HG03095 (cell line): ENCODE results near the gene FGF12.
A peak's percentile ranks its signal among the peaks of the same experiment; 100 is the strongest.

Source experiments
- ATAC-seq: cut with Tn5 transposase; IDR thresholded peaks from one replicate; pipeline ENCODE4 v1.9.1; 2021; ENCODE audit warnings: moderate library complexity; ENCODE audit not compliant: unreplicated experiment

FGF12 gene

GRCh38 chr3:192514081-192514753 is 213.1 kb downstream of the FGF12 start:
- no peak for ATAC-seq

GRCh38 chr3:192505731-192506130 is 221.6 kb downstream of the FGF12 start:
- no peak for ATAC-seq

DNA sequence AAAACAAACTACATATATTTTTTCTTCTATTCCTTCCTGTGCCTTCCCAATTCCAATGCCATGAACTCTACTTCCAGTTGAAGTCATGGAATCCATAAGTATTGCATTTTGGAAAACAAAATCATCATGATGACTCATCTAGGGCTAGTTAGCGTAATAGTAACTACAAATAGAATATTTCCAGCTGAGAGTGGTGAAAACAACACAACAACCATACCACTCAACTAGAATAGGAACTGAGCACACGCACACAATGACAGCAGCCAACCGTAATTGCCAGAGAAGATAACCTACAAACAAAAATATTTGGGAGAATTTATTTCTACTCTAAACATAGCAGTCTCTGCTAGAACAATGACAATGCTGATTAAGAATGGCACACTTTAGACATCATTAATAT is 225.9 kb downstream of the FGF12 start:
- no peak for ATAC-seq

GRCh38 chr3:192496905-192497587 is 230.3 kb downstream of the FGF12 start:
- ATAC-seq, result no peak

GRCh38 chr3:192494174-192494573 is 233.2 kb downstream of the FGF12 start:
- ATAC-seq, result no peak

DNA sequence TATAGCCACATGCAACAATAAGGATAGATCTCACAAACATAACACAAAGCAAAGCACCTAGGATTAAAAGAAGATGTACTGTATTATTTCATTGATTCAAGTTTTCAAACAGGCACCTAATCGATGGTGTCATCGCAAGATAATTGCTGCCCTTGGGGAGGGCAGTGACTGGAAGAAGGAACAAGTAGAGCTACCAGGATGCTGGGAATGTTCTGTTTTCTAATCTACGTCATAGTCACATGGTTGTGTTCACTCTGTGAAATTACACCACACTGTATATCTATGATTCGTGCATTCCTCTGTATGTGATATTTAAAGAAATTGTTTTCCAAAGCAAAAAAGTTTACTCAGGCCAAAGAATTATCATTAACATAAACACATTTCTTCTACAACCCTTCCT is 236.6 kb downstream of the FGF12 start:
- ATAC-seq, result no peak

GRCh38 chr3:192489579-192489978 is 237.8 kb downstream of the FGF12 start:
- ATAC-seq, result no peak

- no peak for ATAC-seq
These were observed 240.3 kb downstream of the FGF12 start for GRCh38 chr3:192487033-192487432.

GRCh38 chr3:192482809-192483208 is 244.5 kb downstream of the FGF12 start:
- ATAC-seq, result no peak

GRCh38 chr3:192482391-192482790 is 244.9 kb downstream of the FGF12 start:
- no peak for ATAC-seq

DNA sequence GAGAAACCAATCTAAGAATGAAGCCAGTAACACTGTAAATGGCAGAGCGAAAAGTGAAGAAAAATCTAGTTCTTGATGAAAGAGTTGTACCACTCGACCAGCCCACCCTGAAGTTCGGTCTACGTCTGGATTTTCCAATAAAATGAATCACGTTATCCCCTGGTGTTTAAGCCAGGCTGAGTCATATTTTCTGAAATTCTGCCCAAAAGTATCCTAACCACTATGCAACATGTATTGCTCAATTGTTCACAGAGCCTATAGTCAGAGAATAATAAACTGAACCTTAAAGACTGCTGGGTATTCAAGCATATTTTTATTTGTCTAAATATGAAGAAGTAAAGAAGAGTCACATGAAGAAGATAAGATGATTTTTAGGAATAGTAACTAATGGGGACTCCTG is 245.7 kb downstream of the FGF12 start:
- no peak for ATAC-seq

DNA sequence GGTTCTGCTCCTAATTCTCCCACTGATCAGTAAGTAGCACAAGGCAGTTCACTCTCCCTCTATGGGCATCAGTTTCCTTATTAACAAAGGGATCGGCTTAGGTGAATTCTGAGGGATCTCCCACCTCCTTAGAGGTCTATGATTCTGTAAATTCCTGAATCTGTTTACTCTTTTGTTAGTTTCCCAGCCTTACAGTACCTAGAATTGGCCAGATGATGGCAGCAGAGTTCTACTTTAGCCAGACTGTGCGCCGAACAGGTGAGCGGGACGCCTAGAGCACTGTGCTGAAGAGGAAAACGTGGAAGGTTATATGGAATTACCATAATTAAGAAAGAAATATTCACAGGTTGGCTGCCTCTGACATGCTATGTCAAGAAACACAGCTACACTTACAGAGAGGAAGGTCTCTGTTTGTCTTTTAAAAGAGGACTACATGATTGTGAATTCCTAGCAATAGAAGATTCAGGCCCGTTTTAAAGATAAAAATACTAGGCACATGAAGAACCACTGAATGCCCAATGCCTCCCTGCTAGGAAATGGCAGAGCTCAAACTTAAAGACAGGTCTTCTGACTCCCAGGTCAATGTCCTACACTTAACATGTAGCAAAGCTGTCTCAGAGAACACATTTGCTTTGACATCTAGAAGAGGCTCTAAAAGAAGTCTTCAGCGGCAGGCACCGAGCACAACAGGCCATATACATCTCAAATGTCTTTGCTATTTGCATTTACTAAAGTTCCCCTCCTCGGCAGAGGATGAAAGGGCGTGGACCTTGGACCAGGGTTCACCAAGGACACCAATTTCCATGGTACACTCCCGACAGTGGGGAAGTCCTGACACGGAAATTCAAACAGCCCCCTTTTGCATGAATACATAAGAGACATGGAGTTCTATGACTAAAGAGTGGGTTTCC is 259.9 kb downstream of the FGF12 start:
- peak; percentile 96 for ATAC-seq

DNA sequence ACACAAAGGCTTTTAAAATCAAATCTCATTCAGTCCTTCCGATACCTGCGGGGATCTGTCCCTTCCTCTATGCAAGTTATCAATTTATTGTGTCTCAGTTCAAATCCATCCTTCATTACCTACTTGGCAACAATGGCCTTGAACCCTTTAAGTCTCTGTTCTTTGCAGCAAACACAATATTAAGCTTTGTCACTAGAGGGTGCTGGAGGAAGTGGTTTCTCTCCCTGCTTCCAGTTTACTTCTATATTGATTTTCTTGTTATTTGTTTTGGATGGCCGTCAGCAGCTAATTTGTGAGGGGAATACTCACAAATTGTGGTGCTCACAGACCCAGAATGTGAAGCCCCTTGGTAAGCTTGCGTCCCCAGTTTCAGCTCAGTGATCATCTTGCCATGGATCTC is 278.3 kb downstream of the FGF12 start:
- no peak for ATAC-seq

- no peak for ATAC-seq
These were observed 281.3 kb downstream of the FGF12 start for GRCh38 chr3:192445770-192446644.

- no peak for ATAC-seq
These were observed 282.6 kb downstream of the FGF12 start for GRCh38 chr3:192444791-192445106.

DNA sequence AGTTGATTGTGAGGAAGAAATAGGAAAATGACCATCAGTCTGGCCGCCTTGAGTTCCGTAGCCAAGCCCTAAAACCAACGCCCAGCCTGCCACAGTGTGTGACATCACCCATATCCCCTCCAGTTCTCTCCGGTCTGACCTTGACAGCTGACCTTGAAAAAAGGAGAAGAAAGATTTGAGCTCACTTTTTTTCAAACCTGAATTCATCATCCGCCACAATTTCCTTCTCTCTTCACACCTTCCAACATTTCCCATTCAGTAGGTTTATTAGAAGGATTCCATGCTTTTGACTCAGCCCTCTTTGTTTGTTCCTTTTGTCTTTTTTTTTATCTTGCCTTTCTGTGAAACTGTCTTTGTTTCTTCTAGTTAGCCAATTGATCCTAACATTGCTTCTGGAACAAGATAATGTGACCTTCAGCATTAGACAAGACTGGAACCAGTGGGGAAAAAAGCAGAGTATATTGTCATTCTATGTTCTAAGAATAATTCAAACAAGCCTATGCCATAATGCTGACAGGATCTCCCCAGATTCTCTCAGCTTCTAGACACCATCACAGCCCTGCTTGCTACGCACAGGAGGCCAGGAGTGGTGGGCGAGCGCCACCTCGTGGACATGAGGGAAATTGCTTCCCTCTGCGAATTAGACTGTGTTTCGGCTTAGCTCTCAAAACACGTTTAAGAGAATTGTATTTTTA is 283.1 kb downstream of the FGF12 start:
- peak; percentile 98 for ATAC-seq

DNA sequence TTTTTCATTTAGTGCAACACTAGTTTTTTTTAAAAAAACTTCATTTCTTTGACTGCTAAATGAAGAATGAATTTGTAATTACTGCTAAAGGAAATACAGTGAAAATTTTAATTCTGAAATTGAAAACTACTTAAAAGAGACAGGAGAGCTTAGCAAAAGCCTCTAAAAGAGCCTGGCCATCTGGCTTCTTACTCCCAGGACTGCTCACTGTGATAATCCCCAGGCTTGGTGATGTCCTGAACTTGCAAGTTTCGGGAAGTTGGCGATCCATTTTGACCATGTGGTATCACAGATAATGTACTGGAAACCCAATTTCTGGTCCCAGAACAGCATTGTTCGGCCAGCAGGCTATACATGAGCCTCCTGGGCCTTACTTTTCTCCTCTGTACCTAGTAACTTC is 292.1 kb downstream of the FGF12 start:
- ATAC-seq, result no peak

DNA sequence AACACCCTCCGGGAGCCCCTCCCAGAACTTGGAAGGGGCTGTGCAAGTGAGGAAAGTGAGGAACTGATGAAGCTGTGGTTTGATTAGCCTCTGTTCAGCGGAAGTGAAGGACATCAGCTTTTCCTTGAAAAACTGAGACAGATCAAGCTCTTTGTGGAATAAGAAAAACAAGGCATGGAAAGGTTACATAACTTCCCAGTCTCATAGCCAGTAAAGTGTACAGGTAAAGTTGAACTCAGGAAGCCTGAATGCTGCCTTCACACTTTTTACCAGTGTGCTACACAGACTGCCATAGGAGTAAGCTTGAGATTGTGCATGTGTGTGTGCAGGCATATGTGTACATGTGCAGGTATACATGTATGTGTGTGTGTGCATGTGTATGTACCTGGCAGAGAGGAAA is 293.2 kb downstream of the FGF12 start:
- ATAC-seq, result no peak

DNA sequence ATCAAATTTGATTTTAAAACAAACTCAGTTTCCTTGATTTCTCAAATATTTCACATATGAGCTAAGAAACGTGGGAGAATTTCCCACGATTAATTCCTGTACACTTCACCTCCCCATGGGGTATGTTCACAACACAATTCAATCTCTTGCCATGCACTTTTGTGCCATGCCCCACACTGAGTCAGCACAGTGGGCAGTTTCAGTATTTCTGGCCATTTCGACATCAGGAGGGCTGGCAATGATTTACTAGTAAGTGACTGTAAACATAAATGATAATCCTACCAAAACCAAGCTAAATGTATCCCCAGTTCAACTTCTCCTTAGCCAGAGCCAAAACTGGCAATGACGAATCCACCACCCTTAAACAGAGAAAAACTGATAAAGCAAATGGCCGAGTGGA is 293.6 kb downstream of the FGF12 start:
- ATAC-seq, result no peak

GRCh38 chr3:192422997-192423342 is 304.4 kb downstream of the FGF12 start:
- no peak for ATAC-seq
